ENCODE results near the gene RERE.
"Not testable (repeated sequence)": the region's sequence is repeated elsewhere in the genome, so short reads cannot be mapped to it uniquely, and the experiment has no call there.

The RERE gene

DNA sequence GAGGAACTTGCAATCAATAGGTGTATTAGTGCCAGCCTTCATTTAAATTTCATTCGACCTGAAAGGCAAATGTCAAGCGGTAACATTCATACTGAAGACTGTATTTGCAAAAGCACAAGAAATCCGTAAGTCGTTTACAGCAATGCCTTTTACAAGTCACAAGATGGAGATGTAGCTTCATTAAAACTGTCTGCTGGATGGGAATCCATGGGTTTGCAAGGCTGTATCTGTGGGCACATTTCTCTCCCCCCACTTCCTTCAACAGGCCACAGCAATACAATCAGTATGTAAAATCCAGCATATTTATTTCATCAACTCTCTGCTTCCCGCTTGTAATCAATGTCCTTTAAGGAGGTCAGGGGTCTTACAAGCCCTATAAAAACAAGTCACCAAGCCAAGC lies 352.4 kb downstream of the RERE start:
- no peak for DNase-seq

DNA sequence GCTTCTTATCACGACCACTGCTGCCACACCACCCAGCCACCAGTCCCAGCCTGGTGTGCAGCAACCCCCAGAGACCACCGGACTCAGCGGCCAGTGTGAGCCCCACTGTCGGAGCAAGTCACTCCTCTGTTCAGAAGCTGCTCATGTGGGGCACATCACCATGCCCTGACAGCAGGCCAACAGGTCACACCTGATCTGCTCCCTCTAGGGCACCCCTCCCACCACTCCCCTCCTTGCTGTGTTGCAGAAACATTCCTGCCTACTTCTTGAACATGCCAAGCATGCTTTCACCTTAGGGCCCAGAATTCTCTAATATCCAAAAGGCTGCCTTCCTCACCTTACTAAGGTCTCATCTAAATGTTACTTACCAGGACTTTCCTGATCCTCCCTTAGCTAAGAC lies 353.1 kb downstream of the RERE start:
- DNase-seq, result no peak

GRCh38 chr1:8463144-8463927 lies 354.1 kb downstream of the RERE start:
- DNase-seq, result no peak

DNA sequence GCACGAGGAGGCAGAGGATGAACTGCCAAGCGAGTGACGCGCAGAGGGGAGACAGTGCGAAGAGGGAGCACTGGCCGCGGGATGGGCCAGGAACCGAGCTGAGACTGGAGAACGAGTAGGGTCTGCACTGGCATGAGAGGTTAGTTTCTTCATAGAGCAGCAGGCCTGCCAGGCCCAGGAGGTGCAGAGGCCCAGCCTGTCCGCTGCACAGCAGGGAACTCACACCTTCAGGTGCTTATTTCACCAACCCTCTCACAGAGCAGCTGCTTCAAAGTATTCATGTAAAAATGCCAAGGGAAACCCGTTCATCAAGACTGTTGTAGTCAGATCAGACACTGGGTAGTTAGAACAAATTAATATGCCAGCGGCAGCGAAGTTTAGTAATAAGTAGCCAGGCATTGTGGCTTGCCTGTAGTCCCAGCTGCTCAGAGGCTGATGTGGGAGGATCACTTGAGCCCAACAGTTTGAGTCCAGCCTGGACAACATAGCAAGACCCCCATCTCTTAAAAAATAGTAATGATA lies 355.0 kb downstream of the RERE start:
- DNase-seq, result no peak

DNA sequence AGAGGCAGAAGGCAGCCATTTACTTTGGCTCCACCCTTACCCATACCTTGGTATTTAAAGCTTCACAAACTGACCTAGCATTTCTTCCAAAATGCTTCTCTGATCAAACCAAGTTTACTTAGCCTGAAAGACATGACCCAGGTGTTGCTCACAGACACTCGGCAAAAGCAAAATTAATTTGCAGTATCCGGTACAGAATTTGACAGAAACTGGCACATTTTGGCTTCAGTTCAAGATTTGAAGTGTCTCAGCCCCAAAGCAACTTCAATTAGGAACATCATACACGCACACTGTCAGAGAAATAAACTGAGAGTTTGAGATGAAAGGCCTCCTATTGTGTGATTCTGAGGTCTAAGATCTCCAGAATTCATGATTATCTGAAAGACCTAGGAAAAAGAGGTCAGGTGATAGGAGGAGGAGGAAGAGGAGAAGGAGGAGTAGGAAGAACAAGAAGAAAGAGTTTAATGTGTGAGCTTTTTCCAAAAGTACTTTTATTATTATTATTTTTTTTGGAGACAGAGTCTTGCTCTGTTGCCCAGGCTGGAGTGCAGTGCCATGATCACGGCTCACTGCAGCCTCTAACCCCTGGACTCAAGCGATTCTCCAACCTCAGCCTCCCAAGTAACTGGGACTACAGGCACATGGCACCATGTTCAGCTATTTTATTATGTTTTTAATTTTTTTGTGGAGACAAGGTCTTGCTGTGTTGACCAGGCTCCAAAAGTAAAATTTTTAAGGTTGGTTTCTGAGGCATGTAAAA lies 355.9 kb downstream of the RERE start:
- no peak for DNase-seq

- no peak for DNase-seq
Observed at GRCh38 chr1:8460784-8461183, 356.7 kb downstream of the RERE start.

DNA sequence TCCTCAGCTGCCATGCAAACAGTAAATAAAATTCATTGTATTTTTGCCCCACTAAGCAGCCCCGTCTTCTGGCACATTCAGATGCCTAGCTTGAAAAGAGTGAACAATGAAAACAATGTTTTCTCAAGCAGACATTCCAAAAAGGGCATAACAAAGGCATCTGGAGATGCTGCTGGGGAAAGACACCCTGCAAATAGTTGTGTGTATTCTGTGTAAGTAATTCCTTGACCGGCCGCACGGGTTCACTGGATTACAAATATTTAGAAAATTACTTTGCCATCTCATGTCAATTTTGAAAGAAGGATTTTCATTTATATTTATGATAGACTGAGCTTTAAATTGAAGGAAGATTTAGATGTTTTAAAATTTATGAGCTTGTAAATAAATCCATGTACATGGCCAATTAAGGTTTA lies 357.3 kb downstream of the RERE start:
- no peak for DNase-seq

DNA sequence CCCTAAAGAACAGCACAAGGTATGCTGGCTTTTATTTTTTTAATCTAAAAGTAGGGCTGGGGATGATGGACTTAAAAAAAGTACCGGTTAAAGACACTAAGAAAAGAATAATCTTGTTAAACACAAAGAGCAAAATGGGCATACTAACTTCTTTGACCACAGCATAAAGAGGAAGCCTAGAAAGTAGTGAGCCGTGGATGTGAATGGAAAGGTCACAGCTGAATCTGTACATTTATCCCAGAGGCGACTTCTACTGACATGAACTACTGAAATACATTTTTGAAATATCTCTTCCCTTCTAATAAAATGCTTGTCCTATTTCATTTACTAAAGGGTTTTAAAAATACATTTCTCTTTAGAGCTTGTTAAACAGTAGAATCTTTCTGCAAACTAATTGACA lies 358.8 kb downstream of the RERE start:
- no peak for DNase-seq

- no peak for DNase-seq
Observed at GRCh38 chr1:8457760-8458381, 359.6 kb downstream of the RERE start.

DNA sequence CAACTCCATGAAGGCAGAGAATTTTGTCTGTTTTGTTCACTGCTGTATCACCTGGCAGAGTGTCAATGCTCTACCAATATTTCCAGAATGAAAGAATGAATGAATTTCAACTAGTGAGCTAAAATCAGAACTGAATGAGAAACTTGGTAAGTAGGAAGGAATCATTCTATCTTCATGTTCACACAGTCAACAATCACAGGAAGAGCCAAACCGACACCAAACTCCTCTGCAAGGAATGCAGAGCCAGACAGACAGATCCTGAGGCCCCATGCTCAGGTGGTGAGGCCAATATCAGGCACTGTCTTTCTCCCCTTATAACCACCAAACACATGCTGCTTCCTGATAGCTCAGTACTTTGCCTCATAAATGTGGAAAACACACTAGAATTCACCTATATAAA lies 360.4 kb downstream of the RERE start:
- no peak for DNase-seq

GRCh38 chr1:8456308-8456912 lies 361.0 kb downstream of the RERE start:
- DNase-seq, result no peak

DNA sequence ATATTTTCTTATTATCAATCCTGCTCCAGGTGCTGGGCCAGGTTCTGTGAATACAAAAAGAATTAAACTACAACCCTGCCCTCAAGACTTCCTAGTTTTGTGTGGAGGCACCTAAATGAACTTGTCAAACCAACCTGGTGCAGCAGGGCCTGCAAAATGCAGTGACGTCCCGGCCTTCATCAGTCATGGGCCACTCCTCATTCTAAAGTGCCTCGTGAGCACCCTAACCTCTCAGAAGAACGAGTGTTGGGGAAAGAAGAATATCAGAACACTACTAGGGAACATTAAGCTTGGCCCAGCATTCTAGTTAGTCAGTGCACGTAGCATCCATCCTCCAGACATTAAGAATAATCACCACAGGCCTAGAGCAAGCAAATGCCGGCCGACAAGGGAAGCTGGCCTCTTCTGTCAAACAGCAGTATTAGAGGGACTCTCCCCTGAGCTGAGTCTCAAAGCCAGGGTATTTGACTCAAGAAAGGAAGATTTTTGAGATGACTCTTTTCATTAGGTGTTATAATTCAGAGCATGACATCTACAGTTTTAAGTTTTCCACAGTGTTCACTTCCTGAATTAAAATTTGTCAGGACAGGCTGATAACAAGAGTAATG lies 361.6 kb downstream of the RERE start:
- DNase-seq, result no peak

DNA sequence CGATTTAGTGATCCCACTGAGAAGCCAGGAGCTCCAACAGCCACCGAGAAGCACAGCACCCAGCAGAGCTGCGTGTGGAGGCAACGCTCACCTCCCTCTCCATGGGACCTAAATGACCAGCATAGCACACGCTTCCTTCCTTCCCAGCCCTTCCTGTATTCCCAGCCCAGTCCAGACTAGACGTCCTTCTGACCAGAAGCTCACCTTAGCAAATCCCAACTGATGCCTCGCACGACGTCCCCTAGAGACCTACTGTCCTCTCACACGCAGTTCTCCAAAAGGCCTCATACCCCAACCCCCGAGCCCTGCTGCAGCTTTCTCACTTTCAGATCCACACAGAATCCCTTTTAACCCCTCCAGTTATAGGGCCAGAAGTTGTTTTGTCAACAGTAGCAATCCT lies 367.1 kb downstream of the RERE start:
- DNase-seq, result no peak

DNA sequence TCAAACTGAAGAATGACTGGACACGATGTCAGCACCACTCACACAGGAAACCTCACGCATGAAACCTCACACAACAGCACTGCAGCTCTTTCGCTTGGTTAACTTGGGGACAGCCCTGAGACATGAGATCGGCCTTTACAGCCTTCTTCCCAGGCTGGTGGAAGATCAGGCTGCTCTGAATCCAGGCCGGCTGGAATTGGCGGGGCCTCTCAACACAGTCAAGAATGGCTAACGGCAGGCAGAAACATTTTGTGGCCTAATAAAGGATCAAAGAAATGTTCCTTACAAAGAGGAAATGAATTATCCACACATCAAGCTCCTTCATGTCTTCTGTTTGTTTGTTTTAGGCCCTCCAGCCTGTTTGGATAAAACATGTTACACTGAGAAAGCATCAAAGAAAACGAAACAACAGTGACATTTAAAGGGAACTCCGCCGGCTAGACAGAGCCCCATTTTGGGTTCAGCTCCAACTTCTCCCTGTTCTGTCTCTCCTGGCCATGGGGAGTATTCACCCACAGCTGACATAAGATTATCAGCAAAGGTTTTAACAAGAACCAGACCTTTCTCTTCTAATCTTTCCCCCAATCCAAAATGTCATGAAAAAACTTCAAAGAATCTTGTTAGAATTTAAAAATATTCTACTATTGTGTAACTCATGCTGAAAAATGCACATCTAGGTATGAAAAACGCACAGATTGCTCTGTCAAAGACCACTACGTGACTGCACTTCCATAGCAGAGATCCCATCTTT lies 368.4 kb downstream of the RERE start:
- no peak for DNase-seq

- not testable (repeated sequence) for DNase-seq
Observed at GRCh38 chr1:8448505-8448904, 368.9 kb downstream of the RERE start.

- no peak for DNase-seq
Observed at GRCh38 chr1:8447616-8448150, 369.8 kb downstream of the RERE start.

GRCh38 chr1:8446119-8446518 lies 371.3 kb downstream of the RERE start:
- not testable (repeated sequence) for DNase-seq

DNA sequence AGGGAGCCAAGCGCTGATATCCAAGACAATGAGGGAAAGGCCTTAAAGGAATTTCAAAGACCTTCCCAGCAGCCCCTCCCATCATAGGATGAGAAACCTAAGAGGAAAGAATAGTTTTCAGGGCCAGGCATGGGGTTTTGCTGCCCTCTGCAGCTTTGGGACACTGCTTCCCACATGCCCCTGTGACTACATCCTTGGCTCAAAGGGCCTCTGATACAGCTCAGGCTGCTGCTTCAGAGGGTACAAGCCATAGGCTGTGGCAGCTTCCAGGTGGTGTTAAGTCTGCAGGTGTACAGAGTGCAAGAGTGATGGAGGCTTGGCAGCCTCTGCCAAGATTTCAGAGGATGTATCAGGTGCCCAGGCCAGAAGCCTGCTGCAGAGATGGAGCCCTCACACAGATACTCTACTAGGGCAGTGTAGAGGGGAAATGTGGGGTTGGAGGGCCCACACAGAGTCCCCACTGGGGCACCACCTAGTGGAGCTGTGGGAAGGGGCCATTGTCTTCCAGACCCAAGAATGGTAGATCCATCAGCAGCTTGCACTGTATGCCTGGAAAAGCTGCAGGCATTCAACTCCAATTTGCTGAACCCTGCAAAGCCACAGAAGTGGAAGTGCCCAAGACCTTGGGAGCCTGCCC lies 373.8 kb downstream of the RERE start:
- DNase-seq, result no peak

GRCh38 chr1:8441426-8441825 lies 376.0 kb downstream of the RERE start:
- no peak for DNase-seq

DNA sequence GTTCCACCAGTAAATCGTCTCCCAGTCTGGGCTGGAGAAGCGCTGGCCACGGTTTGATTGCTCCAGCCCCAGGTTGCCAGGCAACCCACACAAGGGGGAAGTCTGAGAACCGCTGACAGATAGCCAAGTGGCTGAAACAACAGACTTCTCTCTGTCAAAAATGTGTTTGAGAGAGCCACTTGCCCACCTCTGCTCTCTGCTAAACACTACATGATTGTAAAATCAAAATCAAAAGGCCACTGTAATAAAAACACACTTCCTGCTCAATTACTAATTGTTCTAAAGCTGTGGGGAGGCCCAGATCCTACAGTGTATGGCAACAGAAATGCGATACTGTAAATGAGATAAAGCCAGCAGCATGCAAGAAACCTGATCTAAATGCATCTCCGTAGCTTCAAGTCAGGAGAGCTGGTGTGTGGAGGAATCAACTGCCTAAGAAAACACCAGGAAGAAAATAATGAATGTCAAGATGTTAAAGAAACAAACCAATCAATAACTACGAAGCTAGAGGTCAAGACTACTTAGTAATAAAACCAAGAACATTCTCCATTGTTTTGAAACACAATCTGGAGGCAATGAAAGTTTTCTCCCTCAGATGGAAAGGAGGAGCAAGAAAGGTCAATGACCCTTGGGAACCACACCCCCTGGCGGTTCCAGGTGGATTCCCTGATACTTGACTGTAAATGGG lies 378.3 kb downstream of the RERE start:
- DNase-seq, result no peak

DNA sequence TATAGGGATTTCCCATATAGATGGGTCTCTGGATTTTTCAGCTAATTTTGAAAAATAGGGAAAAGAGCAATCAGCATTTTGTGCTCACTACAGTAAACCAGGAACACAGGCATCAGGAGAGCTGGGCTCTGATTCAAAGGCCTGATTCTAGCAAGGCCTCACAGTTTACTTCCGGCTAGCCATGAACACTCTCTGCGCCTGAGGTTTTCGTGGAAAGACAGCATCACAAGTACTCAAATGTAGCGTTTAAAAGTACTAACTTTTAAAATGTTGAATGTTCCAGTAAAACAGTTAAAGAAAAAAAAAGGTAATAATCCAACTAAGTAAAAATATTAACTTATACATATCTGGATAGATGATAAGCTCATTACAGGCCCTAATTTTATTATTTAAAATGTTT lies 379.0 kb downstream of the RERE start:
- no peak for DNase-seq

All from cortex of kidney (tissue), 1 donor.